NB4 (cell line): Measurements from ENCODE around the gene GLRA2.

Experiments used
- DNase-seq: peaks from one replicate; pipeline ENCODE4 v3.0.0; 2010; ENCODE audit warnings: low read depth
- H3K4me3 ChIP-seq: one replicate; pipeline ENCODE4 v1.5.1; 2011; ENCODE audit warnings: mild to moderate bottlenecking, low read depth, low read length, moderate library complexity
- CTCF ChIP-seq: IDR thresholded peaks from one replicate; pipeline ENCODE4 v1.5.1; 2012; ENCODE audit warnings: low read depth, low read length
- MYC ChIP-seq: IDR thresholded peaks from 2 replicates; pipeline ENCODE4 v1.6.1; 2011; ENCODE audit warnings: low read depth, low read length
- POLR2A ChIP-seq: IDR thresholded peaks from 2 replicates; pipeline ENCODE4 v1.6.1; 2011; ENCODE audit warnings: mild to moderate bottlenecking; ENCODE audit not compliant: insufficient read length; ENCODE audit errors: extremely low read depth
- TF ChIP-seq, protein P1 (sequence below): IDR thresholded peaks from 2 replicates; pipeline ENCODE4 v1.6.1; 2011; ENCODE audit warnings: low read depth, low read length

GLRA2 gene

GRCh38 chrX:14712096-14712495 lies 182.8 kb downstream of the GLRA2 start:
- H3K4me3 ChIP-seq, result no peak overlapping the region
- peak; percentile 2 for DNase-seq
- TF ChIP-seq MYC (no peak), CTCF (no peak), POLR2A (no peak)
- TF ChIP-seq, protein P1, sequence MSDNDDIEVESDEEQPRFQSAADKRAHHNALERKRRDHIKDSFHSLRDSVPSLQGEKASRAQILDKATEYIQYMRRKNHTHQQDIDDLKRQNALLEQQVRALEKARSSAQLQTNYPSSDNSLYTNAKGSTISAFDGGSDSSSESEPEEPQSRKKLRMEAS, result no peak

DNA sequence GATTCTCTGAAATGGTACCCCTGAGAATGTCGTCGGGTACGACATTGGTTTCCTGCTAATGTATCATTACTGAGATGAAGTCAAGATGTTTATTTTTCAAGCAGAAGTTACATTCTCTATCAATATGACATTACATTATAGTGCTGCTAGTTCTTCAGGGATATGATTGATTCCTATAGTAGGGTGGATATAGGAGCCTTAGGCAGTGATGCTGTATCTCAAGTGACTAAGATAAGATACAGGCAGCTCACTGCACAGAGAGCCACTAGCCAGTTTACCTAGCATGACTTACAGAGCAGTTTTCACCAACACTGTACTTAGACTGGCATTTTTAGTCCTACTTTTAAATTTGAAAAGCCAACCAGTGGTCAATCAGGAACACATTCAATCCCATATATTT lies 188.6 kb downstream of the GLRA2 start:
- TF ChIP-seq CTCF (no peak), POLR2A (no peak), MYC (no peak)
- TF ChIP-seq, protein P1, result no peak
- no peak overlapping the region for H3K4me3 ChIP-seq
- no peak for DNase-seq

- no peak for TF ChIP-seq POLR2A
- no peak for TF ChIP-seq CTCF
- TF ChIP-seq, protein P1, result no peak
- TF ChIP-seq MYC, result no peak
- no peak for DNase-seq
- no peak overlapping the region for H3K4me3 ChIP-seq
These were observed 189.1 kb downstream of the GLRA2 start for GRCh38 chrX:14718403-14718802.

- DNase-seq, result no peak
- H3K4me3 ChIP-seq, result no peak overlapping the region
- no peak for TF ChIP-seq CTCF
- no peak for TF ChIP-seq MYC
- TF ChIP-seq, protein P1, result no peak
- no peak for TF ChIP-seq POLR2A
These were observed 199.7 kb downstream of the GLRA2 start for GRCh38 chrX:14729058-14729457.

GRCh38 chrX:14738643-14739042 lies 209.3 kb downstream of the GLRA2 start:
- no peak for DNase-seq
- TF ChIP-seq, protein P1, result no peak
- TF ChIP-seq MYC (no peak), POLR2A (no peak), CTCF (no peak)
- no peak overlapping the region for H3K4me3 ChIP-seq

- DNase-seq, result no peak
- H3K4me3 ChIP-seq, result no peak overlapping the region
- TF ChIP-seq CTCF (no peak), MYC (no peak), POLR2A (no peak)
- TF ChIP-seq, protein P1, result no peak
These were observed 224.1 kb downstream of the GLRA2 start for GRCh38 chrX:14753441-14753840.
